RWPE2 (cell line): Measurements from ENCODE around the gene PCED1A.

ENCODE experiments used
- ATAC-seq: fragments of 200-7000 bp; cut with Tn5 transposase; 3 replicates; pipeline ENCODE4 v1.9.1; 2021; ENCODE audit warnings: low read depth
- DNase-seq: peaks from one replicate; pipeline ENCODE4 v3.0.0-alpha.2; 2020; ENCODE audit warnings: low spot score
- H3K27ac ChIP-seq: fragments of 450-650 bp; 2 replicates; pipeline ENCODE4 v1.5.1; 2017; ENCODE audit warnings: mild to moderate bottlenecking; ENCODE audit not compliant: poor library complexity, severe bottlenecking
- H3K27me3 ChIP-seq: fragments of 250-450 bp; sonication (Bioruptor Pico); 2 replicates; pipeline ENCODE4 v1.5.1; 2021; ENCODE audit warnings: mild to moderate bottlenecking, moderate library complexity; ENCODE audit not compliant: insufficient read depth, poor library complexity, severe bottlenecking
- H3K36me3 ChIP-seq: fragments of 250-450 bp; sonication (Bioruptor Pico); 2 replicates; pipeline ENCODE4 v1.5.1; 2020; ENCODE audit warnings: low read depth, mild to moderate bottlenecking, moderate library complexity
- H3K4me1 ChIP-seq: fragments of 250-450 bp; sonication (Bioruptor Pico); 2 replicates; pipeline ENCODE4 v1.5.1; 2021; ENCODE audit warnings: mild to moderate bottlenecking, moderate library complexity; ENCODE audit not compliant: insufficient read depth, poor library complexity, severe bottlenecking
- H3K4me3 ChIP-seq: fragments of 250-450 bp; sonication (Bioruptor Pico); 2 replicates; pipeline ENCODE4 v1.5.1; 2021; ENCODE audit warnings: mild to moderate bottlenecking, moderate library complexity; ENCODE audit not compliant: severe bottlenecking
- H3K9me3 ChIP-seq: fragments of 250-450 bp; sonication (Bioruptor Pico); 2 replicates; pipeline ENCODE4 v1.5.1; 2021; ENCODE audit warnings: mild to moderate bottlenecking, moderate library complexity; ENCODE audit not compliant: severe bottlenecking
- CTCF ChIP-seq: fragments of 450-650 bp; IDR thresholded peaks from one replicate; pipeline ENCODE4 v1.5.1; 2017; ENCODE audit warnings: mild to moderate bottlenecking, moderate library complexity; ENCODE audit not compliant: poor library complexity, severe bottlenecking

Gene PCED1A

GRCh38 chr20:2796011-2796660, 44.3 kb downstream of the PCED1A start:
- H3K27ac ChIP-seq: no peak overlapping the region
- TF ChIP-seq CTCF: no peak
- no peaks in the 10 kb centered on the region for H3K4me1 ChIP-seq
- H3K36me3 ChIP-seq: no peaks in the 10 kb centered on the region
- peaks cover 26% of the 10 kb centered on the region for H3K27me3 ChIP-seq
- H3K4me3 ChIP-seq: no peak overlapping the region
- no peaks in the 10 kb centered on the region for H3K9me3 ChIP-seq
- ATAC-seq (no peak), DNase-seq (no peak)

- Histone ChIP-seq H3K9me3 (no peaks in the 10 kb centered on the region), H3K27ac (no peak overlapping the region), H3K36me3 (no peaks in the 10 kb centered on the region), H3K4me1 (no peaks in the 10 kb centered on the region), H3K27me3 (peaks cover 20% of the 10 kb centered on the region), H3K4me3 (no peak overlapping the region)
- DNase-seq (no peak), ATAC-seq (no peak)
- TF ChIP-seq CTCF: no peak
Measured at GRCh38 chr20:2795451-2795850, 45.0 kb downstream of the PCED1A start.

- no peak overlapping the region for H3K4me3 ChIP-seq
- H3K27me3 ChIP-seq: peaks cover 15% of the 10 kb centered on the region
- no peaks in the 10 kb centered on the region for H3K4me1 ChIP-seq
- ATAC-seq (no peak), DNase-seq (no peak)
- no peak for TF ChIP-seq CTCF
- no peaks in the 10 kb centered on the region for H3K9me3 ChIP-seq
- no peak overlapping the region for H3K27ac ChIP-seq
- no peaks in the 10 kb centered on the region for H3K36me3 ChIP-seq
Measured at GRCh38 chr20:2794866-2795447, 45.5 kb downstream of the PCED1A start.

- no peak overlapping the region for H3K4me3 ChIP-seq
- ATAC-seq (no peak), DNase-seq (no peak)
- H3K9me3 ChIP-seq: no peaks in the 10 kb centered on the region
- TF ChIP-seq CTCF: no peak
- H3K27ac ChIP-seq: no peak overlapping the region
- H3K27me3 ChIP-seq: peaks cover 8% of the 10 kb centered on the region
- no peaks in the 10 kb centered on the region for H3K4me1 ChIP-seq
- H3K36me3 ChIP-seq: no peaks in the 10 kb centered on the region
Measured at GRCh38 chr20:2794202-2794748, 46.2 kb downstream of the PCED1A start.

GRCh38 chr20:2793471-2793870, 47.0 kb downstream of the PCED1A start:
- no peaks in the 10 kb centered on the region for H3K4me1 ChIP-seq
- H3K27me3 ChIP-seq: peaks cover 5% of the 10 kb centered on the region
- no peak overlapping the region for H3K27ac ChIP-seq
- DNase-seq: no peak
- no peak for TF ChIP-seq CTCF
- no peaks in the 10 kb centered on the region for H3K9me3 ChIP-seq
- no peak overlapping the region for H3K4me3 ChIP-seq
- H3K36me3 ChIP-seq: no peaks in the 10 kb centered on the region
- no peak for ATAC-seq
